ENCODE results near the gene GRPEL2.
A peak's percentile ranks its signal among the peaks of the same experiment; 100 is the strongest.

GRPEL2 gene

GRCh38 chr5:149345147-149345891 is at the start of gene GRPEL2:
Gene GRPEL2 (plus strand): TSS chr5:149345499. CDS start chr5:149345540, 41 bp downstream.
- no peaks in the 10 kb centered on the region for H3K9me3 ChIP-seq (ENCODE audit: control insufficient read depth in 2 of 2, low read length in 2 of 2)
- peak within 1 kb of the TSS; percentile 83 to 96 for H3K4me3 ChIP-seq (ENCODE audit: low read length in 2 of 2)
- H3K27me3 ChIP-seq (ENCODE audit: control insufficient read depth in 1 of 2, insufficient read depth in 2 of 2, low read length in 2 of 2) = no peaks in the 10 kb centered on the region
- H3K36me3 ChIP-seq (ENCODE audit: control insufficient read depth in 2 of 2, insufficient read depth in 2 of 2, low read length in 2 of 2) = peaks cover 12 to 16% of the 10 kb centered on the region in 2 donors
- peak within 1 kb of the TSS; percentile 82 for H3K27ac ChIP-seq (ENCODE audit: low read length)
- H3K4me1 ChIP-seq (ENCODE audit: control insufficient read depth, insufficient read depth, low read length) = peaks cover 9% of the 10 kb centered on the region
- peak within 1 kb of the TSS; percentile 73 to 84 for H3K9ac ChIP-seq (ENCODE audit: low read length in 2 of 2)

DNA sequence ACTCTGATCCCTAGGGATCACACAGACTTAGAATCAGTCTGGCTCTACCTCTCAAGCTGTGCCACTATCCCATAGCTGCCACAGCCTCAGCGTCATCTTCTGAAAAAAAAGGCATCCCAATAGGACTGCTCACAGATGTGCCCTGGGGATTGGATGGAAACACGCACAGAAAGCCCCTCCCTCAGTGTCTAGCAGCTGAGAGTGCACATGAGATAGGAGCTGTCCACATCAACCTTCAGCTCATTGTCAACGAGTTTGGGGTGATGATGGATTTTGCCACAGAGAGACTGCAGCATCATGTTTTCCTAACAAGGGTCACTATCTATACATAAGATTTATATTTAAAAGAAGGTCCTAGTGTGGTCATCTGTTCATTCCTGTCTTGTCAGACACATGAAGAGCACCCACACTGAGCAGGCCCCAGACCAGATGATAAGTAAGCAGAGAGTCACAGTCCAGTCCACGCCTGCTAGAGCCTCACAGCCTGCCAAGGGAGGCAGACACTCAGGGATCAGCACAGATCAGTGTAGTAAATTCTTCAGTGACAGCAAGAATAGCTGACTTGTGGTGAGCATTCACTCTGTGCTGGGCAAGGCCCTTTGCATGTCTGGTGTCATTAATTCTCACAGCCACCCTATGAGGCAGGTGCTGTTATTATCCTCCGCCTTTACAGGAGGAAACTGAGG is 47.8 kb upstream of the GRPEL2 start:
- Histone ChIP-seq H3K9ac (ENCODE audit: low read length in 2 of 2) (no peak overlapping the region), H3K27me3 (ENCODE audit: control insufficient read depth in 1 of 2, insufficient read depth in 2 of 2, low read length in 2 of 2) (no peaks in the 10 kb centered on the region), H3K9me3 (ENCODE audit: control insufficient read depth in 2 of 2, low read length in 2 of 2) (no peaks in the 10 kb centered on the region), H3K27ac (ENCODE audit: low read length) (no peak overlapping the region), H3K4me1 (ENCODE audit: control insufficient read depth, insufficient read depth, low read length) (peaks cover 9% of the 10 kb centered on the region), H3K36me3 (ENCODE audit: control insufficient read depth in 2 of 2, insufficient read depth in 2 of 2, low read length in 2 of 2) (no peaks in the 10 kb centered on the region), H3K4me3 (ENCODE audit: low read length in 2 of 2) (no peak overlapping the region)

DNA sequence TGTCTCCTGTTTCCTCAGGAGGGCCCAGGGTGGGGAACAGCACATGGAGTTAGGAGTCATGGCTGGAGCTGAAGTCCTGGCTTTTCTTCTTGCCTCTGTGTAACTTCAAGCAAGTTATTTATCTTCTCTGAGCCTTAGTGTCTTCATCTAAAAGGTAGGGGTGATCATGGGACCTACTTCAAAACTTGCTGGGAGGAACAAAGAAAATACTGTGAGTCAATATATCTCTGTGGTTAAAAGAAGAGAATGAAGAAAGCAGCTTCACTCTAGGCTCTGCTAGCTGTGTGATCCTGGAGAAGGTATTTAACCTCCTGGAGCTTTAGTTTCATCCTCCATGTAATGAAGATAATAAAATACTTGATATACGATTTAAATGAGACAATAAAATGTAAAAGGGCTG is 47.1 kb upstream of the GRPEL2 start:
- peaks cover 9% of the 10 kb centered on the region for H3K4me1 ChIP-seq (ENCODE audit: control insufficient read depth, insufficient read depth, low read length)
- no peak overlapping the region for H3K9ac ChIP-seq (ENCODE audit: low read length in 2 of 2)
- no peaks in the 10 kb centered on the region for H3K36me3 ChIP-seq (ENCODE audit: control insufficient read depth in 2 of 2, insufficient read depth in 2 of 2, low read length in 2 of 2)
- no peak overlapping the region for H3K4me3 ChIP-seq (ENCODE audit: low read length in 2 of 2)
- no peaks in the 10 kb centered on the region for H3K9me3 ChIP-seq (ENCODE audit: control insufficient read depth in 2 of 2, low read length in 2 of 2)
- H3K27ac ChIP-seq (ENCODE audit: low read length) = no peak overlapping the region
- no peaks in the 10 kb centered on the region for H3K27me3 ChIP-seq (ENCODE audit: control insufficient read depth in 1 of 2, insufficient read depth in 2 of 2, low read length in 2 of 2)

GRCh38 chr5:149298842-149299404 is 46.4 kb upstream of the GRPEL2 start:
- no peak overlapping the region for H3K27ac ChIP-seq (ENCODE audit: low read length)
- H3K4me1 ChIP-seq (ENCODE audit: control insufficient read depth, insufficient read depth, low read length) = peaks cover 9% of the 10 kb centered on the region
- H3K4me3 ChIP-seq (ENCODE audit: low read length in 2 of 2) = no peak overlapping the region
- H3K36me3 ChIP-seq (ENCODE audit: control insufficient read depth in 2 of 2, insufficient read depth in 2 of 2, low read length in 2 of 2) = no peaks in the 10 kb centered on the region
- H3K9ac ChIP-seq (ENCODE audit: low read length in 2 of 2) = no peak overlapping the region
- H3K9me3 ChIP-seq (ENCODE audit: control insufficient read depth in 2 of 2, low read length in 2 of 2) = no peaks in the 10 kb centered on the region
- no peaks in the 10 kb centered on the region for H3K27me3 ChIP-seq (ENCODE audit: control insufficient read depth in 1 of 2, insufficient read depth in 2 of 2, low read length in 2 of 2)

GRCh38 chr5:149299451-149300054 is 45.7 kb upstream of the GRPEL2 start:
- Histone ChIP-seq H3K9ac (ENCODE audit: low read length in 2 of 2) (no peak overlapping the region), H3K4me1 (ENCODE audit: control insufficient read depth, insufficient read depth, low read length) (peaks cover 9% of the 10 kb centered on the region), H3K4me3 (ENCODE audit: low read length in 2 of 2) (no peak overlapping the region), H3K27ac (ENCODE audit: low read length) (no peak overlapping the region), H3K9me3 (ENCODE audit: control insufficient read depth in 2 of 2, low read length in 2 of 2) (no peaks in the 10 kb centered on the region), H3K36me3 (ENCODE audit: control insufficient read depth in 2 of 2, insufficient read depth in 2 of 2, low read length in 2 of 2) (no peaks in the 10 kb centered on the region), H3K27me3 (ENCODE audit: control insufficient read depth in 1 of 2, insufficient read depth in 2 of 2, low read length in 2 of 2) (no peaks in the 10 kb centered on the region)

- peaks cover 6% of the 10 kb centered on the region for H3K4me1 ChIP-seq (ENCODE audit: control insufficient read depth, insufficient read depth, low read length)
- H3K27me3 ChIP-seq (ENCODE audit: control insufficient read depth in 1 of 2, insufficient read depth in 2 of 2, low read length in 2 of 2) = no peaks in the 10 kb centered on the region
- no peaks in the 10 kb centered on the region for H3K9me3 ChIP-seq (ENCODE audit: control insufficient read depth in 2 of 2, low read length in 2 of 2)
- H3K36me3 ChIP-seq (ENCODE audit: control insufficient read depth in 2 of 2, insufficient read depth in 2 of 2, low read length in 2 of 2) = no peaks in the 10 kb centered on the region
- H3K9ac ChIP-seq (ENCODE audit: low read length in 2 of 2) = no peak overlapping the region
- no peak overlapping the region for H3K27ac ChIP-seq (ENCODE audit: low read length)
- H3K4me3 ChIP-seq (ENCODE audit: low read length in 2 of 2) = no peak overlapping the region
Measured at GRCh38 chr5:149300441-149300840, 44.9 kb upstream of the GRPEL2 start.

GRCh38 chr5:149301049-149301743 is 44.1 kb upstream of the GRPEL2 start:
- H3K9ac ChIP-seq (ENCODE audit: low read length in 2 of 2) = no peak overlapping the region
- no peaks in the 10 kb centered on the region for H3K9me3 ChIP-seq (ENCODE audit: control insufficient read depth in 2 of 2, low read length in 2 of 2)
- peaks cover 6% of the 10 kb centered on the region for H3K4me1 ChIP-seq (ENCODE audit: control insufficient read depth, insufficient read depth, low read length)
- no peaks in the 10 kb centered on the region for H3K27me3 ChIP-seq (ENCODE audit: control insufficient read depth in 1 of 2, insufficient read depth in 2 of 2, low read length in 2 of 2)
- H3K4me3 ChIP-seq (ENCODE audit: low read length in 2 of 2) = no peak overlapping the region
- no peak overlapping the region for H3K27ac ChIP-seq (ENCODE audit: low read length)
- no peaks in the 10 kb centered on the region for H3K36me3 ChIP-seq (ENCODE audit: control insufficient read depth in 2 of 2, insufficient read depth in 2 of 2, low read length in 2 of 2)

GRCh38 chr5:149301744-149302380 is 43.4 kb upstream of the GRPEL2 start:
- no peak overlapping the region for H3K9ac ChIP-seq (ENCODE audit: low read length in 2 of 2)
- no peaks in the 10 kb centered on the region for H3K36me3 ChIP-seq (ENCODE audit: control insufficient read depth in 2 of 2, insufficient read depth in 2 of 2, low read length in 2 of 2)
- no peaks in the 10 kb centered on the region for H3K9me3 ChIP-seq (ENCODE audit: control insufficient read depth in 2 of 2, low read length in 2 of 2)
- no peaks in the 10 kb centered on the region for H3K27me3 ChIP-seq (ENCODE audit: control insufficient read depth in 1 of 2, insufficient read depth in 2 of 2, low read length in 2 of 2)
- peaks cover 6% of the 10 kb centered on the region for H3K4me1 ChIP-seq (ENCODE audit: control insufficient read depth, insufficient read depth, low read length)
- H3K4me3 ChIP-seq (ENCODE audit: low read length in 2 of 2) = no peak overlapping the region
- no peak overlapping the region for H3K27ac ChIP-seq (ENCODE audit: low read length)

- no peaks in the 10 kb centered on the region for H3K27me3 ChIP-seq (ENCODE audit: control insufficient read depth in 1 of 2, insufficient read depth in 2 of 2, low read length in 2 of 2)
- H3K9me3 ChIP-seq (ENCODE audit: control insufficient read depth in 2 of 2, low read length in 2 of 2) = no peaks in the 10 kb centered on the region
- H3K9ac ChIP-seq (ENCODE audit: low read length in 2 of 2) = no peak overlapping the region
- H3K4me1 ChIP-seq (ENCODE audit: control insufficient read depth, insufficient read depth, low read length) = peaks cover 6% of the 10 kb centered on the region
- H3K27ac ChIP-seq (ENCODE audit: low read length) = no peak overlapping the region
- no peak overlapping the region for H3K4me3 ChIP-seq (ENCODE audit: low read length in 2 of 2)
- H3K36me3 ChIP-seq (ENCODE audit: control insufficient read depth in 2 of 2, insufficient read depth in 2 of 2, low read length in 2 of 2) = no peaks in the 10 kb centered on the region
Measured at GRCh38 chr5:149302641-149303040, 42.7 kb upstream of the GRPEL2 start.

GRCh38 chr5:149303210-149303609 is 42.1 kb upstream of the GRPEL2 start:
- no peaks in the 10 kb centered on the region for H3K36me3 ChIP-seq (ENCODE audit: control insufficient read depth in 2 of 2, insufficient read depth in 2 of 2, low read length in 2 of 2)
- no peak overlapping the region for H3K27ac ChIP-seq (ENCODE audit: low read length)
- no peaks in the 10 kb centered on the region for H3K9me3 ChIP-seq (ENCODE audit: control insufficient read depth in 2 of 2, low read length in 2 of 2)
- H3K9ac ChIP-seq (ENCODE audit: low read length in 2 of 2) = no peak overlapping the region
- H3K4me1 ChIP-seq (ENCODE audit: control insufficient read depth, insufficient read depth, low read length) = peaks cover 6% of the 10 kb centered on the region
- H3K4me3 ChIP-seq (ENCODE audit: low read length in 2 of 2) = no peak overlapping the region
- H3K27me3 ChIP-seq (ENCODE audit: control insufficient read depth in 1 of 2, insufficient read depth in 2 of 2, low read length in 2 of 2) = no peaks in the 10 kb centered on the region
